ENCODE measurements around the gene DNAJC28.

DNA sequence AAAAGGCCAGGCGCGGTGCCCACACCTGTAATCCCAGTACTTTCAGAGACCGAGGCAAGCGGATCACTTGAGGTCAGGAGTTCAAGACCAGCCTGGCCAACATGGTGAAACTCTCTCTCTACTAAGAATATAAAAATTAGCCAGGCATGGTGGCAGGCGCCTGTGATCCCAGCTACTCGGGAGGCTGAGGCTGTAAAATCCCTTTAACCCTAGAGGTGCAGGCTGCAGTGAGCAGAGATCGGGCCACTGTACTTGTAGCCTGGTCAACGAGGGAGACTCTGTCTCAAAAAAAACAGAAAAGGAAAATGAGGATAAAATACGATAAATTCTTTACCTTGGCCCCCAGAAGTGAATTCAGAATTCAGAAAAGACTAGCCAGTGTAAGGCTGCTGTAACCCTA, 13.3 kb downstream of the DNAJC28 start:
- TF ChIP-seq, protein P1, sequence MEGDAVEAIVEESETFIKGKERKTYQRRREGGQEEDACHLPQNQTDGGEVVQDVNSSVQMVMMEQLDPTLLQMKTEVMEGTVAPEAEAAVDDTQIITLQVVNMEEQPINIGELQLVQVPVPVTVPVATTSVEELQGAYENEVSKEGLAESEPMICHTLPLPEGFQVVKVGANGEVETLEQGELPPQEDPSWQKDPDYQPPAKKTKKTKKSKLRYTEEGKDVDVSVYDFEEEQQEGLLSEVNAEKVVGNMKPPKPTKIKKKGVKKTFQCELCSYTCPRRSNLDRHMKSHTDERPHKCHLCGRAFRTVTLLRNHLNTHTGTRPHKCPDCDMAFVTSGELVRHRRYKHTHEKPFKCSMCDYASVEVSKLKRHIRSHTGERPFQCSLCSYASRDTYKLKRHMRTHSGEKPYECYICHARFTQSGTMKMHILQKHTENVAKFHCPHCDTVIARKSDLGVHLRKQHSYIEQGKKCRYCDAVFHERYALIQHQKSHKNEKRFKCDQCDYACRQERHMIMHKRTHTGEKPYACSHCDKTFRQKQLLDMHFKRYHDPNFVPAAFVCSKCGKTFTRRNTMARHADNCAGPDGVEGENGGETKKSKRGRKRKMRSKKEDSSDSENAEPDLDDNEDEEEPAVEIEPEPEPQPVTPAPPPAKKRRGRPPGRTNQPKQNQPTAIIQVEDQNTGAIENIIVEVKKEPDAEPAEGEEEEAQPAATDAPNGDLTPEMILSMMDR (IDR thresholded peaks at IDR 0.05; ENCODE audit: insufficient read depth, low read length) = no peak
- no peak for TF ChIP-seq SPI1 (IDR thresholded peaks at IDR 0.05; ENCODE audit: borderline replicate concordance, low read depth)
- TF ChIP-seq, protein P2, sequence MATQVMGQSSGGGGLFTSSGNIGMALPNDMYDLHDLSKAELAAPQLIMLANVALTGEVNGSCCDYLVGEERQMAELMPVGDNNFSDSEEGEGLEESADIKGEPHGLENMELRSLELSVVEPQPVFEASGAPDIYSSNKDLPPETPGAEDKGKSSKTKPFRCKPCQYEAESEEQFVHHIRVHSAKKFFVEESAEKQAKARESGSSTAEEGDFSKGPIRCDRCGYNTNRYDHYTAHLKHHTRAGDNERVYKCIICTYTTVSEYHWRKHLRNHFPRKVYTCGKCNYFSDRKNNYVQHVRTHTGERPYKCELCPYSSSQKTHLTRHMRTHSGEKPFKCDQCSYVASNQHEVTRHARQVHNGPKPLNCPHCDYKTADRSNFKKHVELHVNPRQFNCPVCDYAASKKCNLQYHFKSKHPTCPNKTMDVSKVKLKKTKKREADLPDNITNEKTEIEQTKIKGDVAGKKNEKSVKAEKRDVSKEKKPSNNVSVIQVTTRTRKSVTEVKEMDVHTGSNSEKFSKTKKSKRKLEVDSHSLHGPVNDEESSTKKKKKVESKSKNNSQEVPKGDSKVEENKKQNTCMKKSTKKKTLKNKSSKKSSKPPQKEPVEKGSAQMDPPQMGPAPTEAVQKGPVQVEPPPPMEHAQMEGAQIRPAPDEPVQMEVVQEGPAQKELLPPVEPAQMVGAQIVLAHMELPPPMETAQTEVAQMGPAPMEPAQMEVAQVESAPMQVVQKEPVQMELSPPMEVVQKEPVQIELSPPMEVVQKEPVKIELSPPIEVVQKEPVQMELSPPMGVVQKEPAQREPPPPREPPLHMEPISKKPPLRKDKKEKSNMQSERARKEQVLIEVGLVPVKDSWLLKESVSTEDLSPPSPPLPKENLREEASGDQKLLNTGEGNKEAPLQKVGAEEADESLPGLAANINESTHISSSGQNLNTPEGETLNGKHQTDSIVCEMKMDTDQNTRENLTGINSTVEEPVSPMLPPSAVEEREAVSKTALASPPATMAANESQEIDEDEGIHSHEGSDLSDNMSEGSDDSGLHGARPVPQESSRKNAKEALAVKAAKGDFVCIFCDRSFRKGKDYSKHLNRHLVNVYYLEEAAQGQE (IDR thresholded peaks at IDR 0.05; ENCODE audit: insufficient replicate concordance, low read depth) = no peak
